Measurements from ENCODE around the gene ARRB2.

DNA sequence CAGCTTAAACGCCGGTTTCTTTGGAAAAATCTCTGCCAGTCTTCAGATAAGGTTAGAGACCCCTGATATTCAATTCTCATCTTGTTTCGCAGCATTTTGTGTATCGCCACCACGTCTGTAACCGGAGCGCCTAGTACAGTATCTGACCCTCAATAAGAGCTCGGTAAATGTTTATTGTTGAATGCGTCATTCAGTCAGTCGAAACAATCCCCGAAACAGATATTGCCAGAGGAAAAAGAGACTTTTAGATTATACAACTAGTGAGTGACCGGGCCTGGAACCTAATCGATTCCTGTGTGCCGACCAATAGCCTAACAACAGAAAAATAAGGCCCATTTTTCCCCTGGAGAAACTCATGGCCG is 7.1 kb upstream of the ARRB2 start:
- TF ChIP-seq POLR2A (IDR thresholded peaks at IDR 0.05) (no peak), POLR2AphosphoS5 (IDR thresholded peaks at IDR 0.05) (no peak)
- TF ChIP-seq, protein P1, sequence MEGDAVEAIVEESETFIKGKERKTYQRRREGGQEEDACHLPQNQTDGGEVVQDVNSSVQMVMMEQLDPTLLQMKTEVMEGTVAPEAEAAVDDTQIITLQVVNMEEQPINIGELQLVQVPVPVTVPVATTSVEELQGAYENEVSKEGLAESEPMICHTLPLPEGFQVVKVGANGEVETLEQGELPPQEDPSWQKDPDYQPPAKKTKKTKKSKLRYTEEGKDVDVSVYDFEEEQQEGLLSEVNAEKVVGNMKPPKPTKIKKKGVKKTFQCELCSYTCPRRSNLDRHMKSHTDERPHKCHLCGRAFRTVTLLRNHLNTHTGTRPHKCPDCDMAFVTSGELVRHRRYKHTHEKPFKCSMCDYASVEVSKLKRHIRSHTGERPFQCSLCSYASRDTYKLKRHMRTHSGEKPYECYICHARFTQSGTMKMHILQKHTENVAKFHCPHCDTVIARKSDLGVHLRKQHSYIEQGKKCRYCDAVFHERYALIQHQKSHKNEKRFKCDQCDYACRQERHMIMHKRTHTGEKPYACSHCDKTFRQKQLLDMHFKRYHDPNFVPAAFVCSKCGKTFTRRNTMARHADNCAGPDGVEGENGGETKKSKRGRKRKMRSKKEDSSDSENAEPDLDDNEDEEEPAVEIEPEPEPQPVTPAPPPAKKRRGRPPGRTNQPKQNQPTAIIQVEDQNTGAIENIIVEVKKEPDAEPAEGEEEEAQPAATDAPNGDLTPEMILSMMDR (IDR thresholded peaks at IDR 0.05), result no peak
